Measurements from ENCODE around the gene HPSE2.
A peak's percentile ranks its signal among the peaks of the same experiment; 100 is the strongest.

The HPSE2 gene

DNA sequence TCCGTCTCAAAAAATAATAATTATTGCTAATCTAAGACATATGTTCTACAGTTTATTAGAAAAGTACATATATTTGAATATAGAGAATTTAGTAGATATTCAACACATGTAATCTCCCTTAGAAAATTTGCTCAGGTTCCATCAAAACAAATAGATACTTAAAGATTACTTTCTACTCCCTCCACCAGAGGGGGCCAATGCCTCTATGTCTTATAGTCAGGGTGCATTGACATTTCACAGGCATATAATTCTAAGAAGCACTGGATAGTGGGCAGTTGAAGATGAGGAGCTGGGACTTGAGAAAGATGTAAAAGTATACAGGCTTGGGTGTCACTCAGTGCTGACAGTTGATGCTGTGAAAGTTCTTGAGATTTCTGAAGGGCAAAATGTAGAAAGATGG is 487.4 kb downstream of the HPSE2 start:
- H3K27ac ChIP-seq, result no peak overlapping the region
- TF ChIP-seq, protein P1, sequence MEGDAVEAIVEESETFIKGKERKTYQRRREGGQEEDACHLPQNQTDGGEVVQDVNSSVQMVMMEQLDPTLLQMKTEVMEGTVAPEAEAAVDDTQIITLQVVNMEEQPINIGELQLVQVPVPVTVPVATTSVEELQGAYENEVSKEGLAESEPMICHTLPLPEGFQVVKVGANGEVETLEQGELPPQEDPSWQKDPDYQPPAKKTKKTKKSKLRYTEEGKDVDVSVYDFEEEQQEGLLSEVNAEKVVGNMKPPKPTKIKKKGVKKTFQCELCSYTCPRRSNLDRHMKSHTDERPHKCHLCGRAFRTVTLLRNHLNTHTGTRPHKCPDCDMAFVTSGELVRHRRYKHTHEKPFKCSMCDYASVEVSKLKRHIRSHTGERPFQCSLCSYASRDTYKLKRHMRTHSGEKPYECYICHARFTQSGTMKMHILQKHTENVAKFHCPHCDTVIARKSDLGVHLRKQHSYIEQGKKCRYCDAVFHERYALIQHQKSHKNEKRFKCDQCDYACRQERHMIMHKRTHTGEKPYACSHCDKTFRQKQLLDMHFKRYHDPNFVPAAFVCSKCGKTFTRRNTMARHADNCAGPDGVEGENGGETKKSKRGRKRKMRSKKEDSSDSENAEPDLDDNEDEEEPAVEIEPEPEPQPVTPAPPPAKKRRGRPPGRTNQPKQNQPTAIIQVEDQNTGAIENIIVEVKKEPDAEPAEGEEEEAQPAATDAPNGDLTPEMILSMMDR (conservative IDR thresholded peaks at IDR 0.05), result peak; percentile 64
- TF ChIP-seq ZFX (IDR thresholded peaks at IDR 0.05), result no peak

DNA sequence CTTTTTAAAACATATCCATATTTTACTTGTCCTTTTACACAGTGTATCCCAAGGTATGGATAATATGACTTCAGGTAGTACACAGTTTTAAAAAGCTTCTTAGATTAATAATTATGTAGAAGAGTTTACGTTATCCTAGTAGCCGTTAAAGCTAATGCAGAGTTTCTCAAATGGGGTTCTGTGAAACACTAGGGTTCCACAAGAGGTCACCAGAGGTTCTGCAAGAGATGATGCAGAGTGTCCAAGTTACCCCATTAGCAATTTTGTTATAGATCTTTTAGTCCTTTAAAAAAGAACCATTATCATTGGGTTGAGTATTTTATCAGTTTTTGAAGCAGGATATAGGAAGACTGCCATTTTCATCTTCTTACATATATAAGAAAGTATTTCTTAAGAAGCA is 490.0 kb downstream of the HPSE2 start:
- TF ChIP-seq ZFX (IDR thresholded peaks at IDR 0.05), result no peak
- TF ChIP-seq, protein P1 (conservative IDR thresholded peaks at IDR 0.05), result peak; percentile 24
- H3K27ac ChIP-seq, result no peak overlapping the region

DNA sequence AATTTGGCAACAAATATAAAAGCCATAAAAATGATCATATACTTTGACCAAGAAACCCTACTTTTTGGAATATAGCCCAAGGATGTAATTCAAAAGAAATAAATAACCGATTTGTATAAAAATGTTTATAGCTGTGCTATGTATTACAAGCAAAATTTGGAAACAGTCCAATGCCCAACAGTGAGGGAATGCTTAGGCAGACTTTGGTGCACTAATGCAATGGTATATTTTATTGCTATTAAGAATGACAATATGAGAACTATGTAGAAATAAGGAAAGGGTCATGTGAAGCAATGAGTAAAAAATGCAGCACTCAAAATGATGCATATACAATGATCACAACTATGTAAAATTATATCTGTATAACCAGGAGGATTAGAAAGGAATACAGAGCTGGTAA is 515.1 kb downstream of the HPSE2 start:
- H3K27ac ChIP-seq, result no peak overlapping the region
- no peak for TF ChIP-seq ZFX (IDR thresholded peaks at IDR 0.05)
- TF ChIP-seq, protein P1 (conservative IDR thresholded peaks at IDR 0.05), result no peak

DNA sequence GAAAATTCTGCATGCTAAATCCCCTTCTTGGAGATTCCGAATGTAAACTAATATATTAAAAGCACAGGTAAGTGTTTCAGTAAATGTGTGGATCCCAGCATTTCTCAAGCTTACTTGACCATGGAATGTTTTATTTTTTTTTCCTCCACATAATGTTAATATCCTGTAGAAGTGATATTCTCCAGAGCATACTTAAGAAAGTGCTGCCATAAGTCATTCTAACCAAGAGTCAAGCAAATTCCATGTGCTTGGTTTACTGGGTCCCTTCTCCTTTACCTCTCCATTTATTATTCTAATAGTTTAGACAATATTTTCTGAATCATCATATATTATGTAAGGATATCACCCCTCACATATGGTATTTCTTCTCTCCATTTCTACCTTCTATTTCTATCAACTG is 522.1 kb downstream of the HPSE2 start:
- TF ChIP-seq, protein P1 (conservative IDR thresholded peaks at IDR 0.05), result no peak
- no peak for TF ChIP-seq ZFX (IDR thresholded peaks at IDR 0.05)
- H3K27ac ChIP-seq, result no peak overlapping the region

DNA sequence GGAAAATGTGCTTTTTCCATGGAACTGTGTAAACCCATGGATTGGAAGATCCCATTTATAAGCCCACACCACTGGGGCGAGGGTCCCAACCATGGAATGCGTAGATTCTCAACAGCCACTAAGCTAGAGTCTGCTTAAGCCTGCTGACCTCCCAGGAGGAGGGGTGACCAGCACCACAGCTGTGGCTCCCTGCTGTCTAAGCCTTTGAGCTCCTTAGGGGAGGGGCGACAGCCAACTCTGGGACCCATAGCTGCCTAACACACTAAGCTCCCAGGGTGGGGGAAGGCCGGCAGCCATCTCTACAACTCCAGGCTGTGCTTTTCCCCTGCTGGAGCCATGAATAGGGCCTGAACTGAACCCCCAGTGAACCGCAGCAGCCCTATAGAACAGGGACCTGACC is 539.1 kb downstream of the HPSE2 start:
- no peak overlapping the region for H3K27ac ChIP-seq
- TF ChIP-seq ZFX (IDR thresholded peaks at IDR 0.05), result no peak
- TF ChIP-seq, protein P1 (conservative IDR thresholded peaks at IDR 0.05), result no peak

DNA sequence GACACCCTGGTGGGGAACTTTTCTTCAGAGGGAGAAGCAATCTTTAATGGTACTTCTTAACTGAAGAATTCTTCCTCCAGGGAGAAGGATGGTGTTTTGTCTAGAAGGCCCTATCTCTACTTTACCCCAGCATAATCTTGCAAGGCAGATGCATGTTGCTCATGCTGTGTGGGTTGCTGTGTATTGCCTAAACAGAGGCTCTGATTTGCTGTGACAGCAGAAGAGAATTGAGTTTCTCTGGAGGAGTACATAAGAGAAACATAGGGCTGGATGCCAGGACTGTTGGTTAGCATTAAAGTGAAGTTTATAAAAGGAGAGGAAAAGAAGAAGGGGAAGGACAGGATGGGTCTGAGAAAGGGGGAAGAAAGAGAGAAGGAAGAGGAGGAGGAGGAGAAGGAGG is 540.8 kb downstream of the HPSE2 start:
- no peak for TF ChIP-seq ZFX (IDR thresholded peaks at IDR 0.05)
- TF ChIP-seq, protein P1 (conservative IDR thresholded peaks at IDR 0.05), result no peak

DNA sequence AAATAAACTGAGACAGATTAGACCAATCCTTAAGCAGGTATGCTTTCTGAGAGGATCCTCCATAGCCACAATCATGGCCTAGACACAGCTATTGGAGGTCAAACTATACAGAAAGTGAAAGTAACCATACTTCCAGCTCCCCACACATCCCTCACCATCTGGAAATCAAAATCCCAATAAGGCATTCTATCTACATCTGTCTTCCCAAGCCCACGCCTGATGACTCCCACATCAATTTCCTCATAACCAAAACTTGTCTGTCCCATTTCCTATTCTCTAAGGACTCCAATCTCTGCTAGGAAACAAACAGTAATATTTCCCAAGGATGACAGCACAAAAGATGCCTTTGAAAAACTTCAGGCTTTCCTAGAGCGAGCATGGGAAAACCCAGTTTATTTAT is 541.6 kb downstream of the HPSE2 start:
- no peak overlapping the region for H3K27ac ChIP-seq
- no peak for TF ChIP-seq ZFX (IDR thresholded peaks at IDR 0.05)
- TF ChIP-seq, protein P1 (conservative IDR thresholded peaks at IDR 0.05), result no peak

More for the DNA sequence above, 540.8 kb downstream of the HPSE2 start:
- no peak overlapping the region for H3K27ac ChIP-seq

Data from C4-2B (cell line).